Mucosa of descending colon (tissue), 3 donors: ENCODE results near the gene ERV3-1. TPM values are rescaled to one million over a fixed set of nuclear protein-coding genes. Genes with fewer than 3 reads are reported as not detected.

ENCODE experiments used
- ATAC-seq: fragments of 200-7000 bp; cut with Tn5 transposase; one replicate; pipeline ENCODE4 v1.9.1; 2020; ENCODE audit warnings: mild to moderate bottlenecking, moderate library complexity
- DNase-seq, 3 donors: peaks; one replicate each; pipeline ENCODE4 v3.0.0-alpha.2; 2020
- H3K36me3 ChIP-seq: fragments of 200-600 bp; one replicate; pipeline ENCODE4 v1.8.0; 2021; ENCODE audit warnings: low read depth, mild to moderate bottlenecking
- H3K4me1 ChIP-seq: fragments of 200-600 bp; one replicate; pipeline ENCODE4 v1.8.0; 2021; ENCODE audit warnings: low read depth, mild to moderate bottlenecking
- H3K4me3 ChIP-seq: fragments of 200-600 bp; one replicate; pipeline ENCODE4 v1.8.0; 2021; ENCODE audit warnings: mild to moderate bottlenecking
- H3K9me3 ChIP-seq: fragments of 200-600 bp; one replicate; pipeline ENCODE4 v1.8.0; 2021; ENCODE audit warnings: mild to moderate bottlenecking
- intact Hi-C, 2 donors: fragments of 100-400 bp; cut with DNase I in 1 of 2; cut with micrococcal nuclease in 1 of 2; formaldehyde crosslinking; loops; one replicate each; pipeline versions ENCODE4 v1.11.0 to v1.11.1; 2022; cut with DNase I, micrococcal nuclease
- total RNA-seq, 3 donors: library from RNA; stranded (reverse); fragmentation: NEBNext Ultra II Directional in 2 of 3; extraction: Animal tissue kit (Norgen Biotek cat#: 25700) in 2 of 3; gene quantifications; one replicate each; pipeline versions ENCODE4 v1.2.1 to v1.2.4, GENCODE V29; 2021 to 2023
- TF ChIP-seq, protein P1 (sequence below): fragments of 200-600 bp; IDR thresholded peaks from one replicate; pipeline ENCODE4 v1.8.0; 2022; ENCODE audit warnings: antibody characterized with exemption, mild to moderate bottlenecking
- donor health status: DM: no; HTN: no; CAD: no; lungs with moderate emphysema.
- donor health status: DM: no; HTN: no; CAD: no.
- donor health status: DM: no; HTN: yes; CAD: no.

Gene ERV3-1
- total RNA-seq, 3 donors from 2014 or later, result 6.8 to 13.5 (median 9.0) TPM

DNA sequence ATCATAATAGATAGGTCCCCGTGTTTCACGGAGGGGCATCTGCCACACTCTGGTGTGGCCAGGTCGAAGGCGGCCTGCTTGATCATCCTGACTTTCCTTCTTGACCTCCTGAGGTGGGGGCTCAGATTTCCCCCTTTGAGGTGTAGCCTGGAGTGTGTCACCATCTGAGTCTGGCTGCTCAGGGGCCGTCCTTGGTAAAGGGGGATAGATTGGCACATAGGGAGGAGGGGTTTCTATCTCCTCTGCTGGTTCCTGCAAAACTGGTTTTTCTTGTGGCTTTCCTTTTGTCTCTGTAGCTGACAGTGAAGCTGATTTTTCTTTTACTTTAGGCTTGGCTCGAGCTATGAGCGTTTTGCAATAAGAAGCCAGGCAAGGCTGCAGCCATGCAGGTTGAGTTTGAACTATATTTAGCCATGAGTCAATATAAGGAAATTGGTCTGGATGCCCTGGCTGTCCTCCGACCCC lies 8.5 kb downstream of the ERV3-1 start:
- intact Hi-C loops, result no loop called here
- TF ChIP-seq, protein P1, sequence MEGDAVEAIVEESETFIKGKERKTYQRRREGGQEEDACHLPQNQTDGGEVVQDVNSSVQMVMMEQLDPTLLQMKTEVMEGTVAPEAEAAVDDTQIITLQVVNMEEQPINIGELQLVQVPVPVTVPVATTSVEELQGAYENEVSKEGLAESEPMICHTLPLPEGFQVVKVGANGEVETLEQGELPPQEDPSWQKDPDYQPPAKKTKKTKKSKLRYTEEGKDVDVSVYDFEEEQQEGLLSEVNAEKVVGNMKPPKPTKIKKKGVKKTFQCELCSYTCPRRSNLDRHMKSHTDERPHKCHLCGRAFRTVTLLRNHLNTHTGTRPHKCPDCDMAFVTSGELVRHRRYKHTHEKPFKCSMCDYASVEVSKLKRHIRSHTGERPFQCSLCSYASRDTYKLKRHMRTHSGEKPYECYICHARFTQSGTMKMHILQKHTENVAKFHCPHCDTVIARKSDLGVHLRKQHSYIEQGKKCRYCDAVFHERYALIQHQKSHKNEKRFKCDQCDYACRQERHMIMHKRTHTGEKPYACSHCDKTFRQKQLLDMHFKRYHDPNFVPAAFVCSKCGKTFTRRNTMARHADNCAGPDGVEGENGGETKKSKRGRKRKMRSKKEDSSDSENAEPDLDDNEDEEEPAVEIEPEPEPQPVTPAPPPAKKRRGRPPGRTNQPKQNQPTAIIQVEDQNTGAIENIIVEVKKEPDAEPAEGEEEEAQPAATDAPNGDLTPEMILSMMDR, result no peak
- no peaks in the 10 kb centered on the region for H3K4me1 ChIP-seq
- ATAC-seq (no peak), DNase-seq (no peak)
- H3K9me3 ChIP-seq, result peaks cover 63% of the 10 kb centered on the region
- no peak overlapping the region for H3K4me3 ChIP-seq
- no peaks in the 10 kb centered on the region for H3K36me3 ChIP-seq

DNA sequence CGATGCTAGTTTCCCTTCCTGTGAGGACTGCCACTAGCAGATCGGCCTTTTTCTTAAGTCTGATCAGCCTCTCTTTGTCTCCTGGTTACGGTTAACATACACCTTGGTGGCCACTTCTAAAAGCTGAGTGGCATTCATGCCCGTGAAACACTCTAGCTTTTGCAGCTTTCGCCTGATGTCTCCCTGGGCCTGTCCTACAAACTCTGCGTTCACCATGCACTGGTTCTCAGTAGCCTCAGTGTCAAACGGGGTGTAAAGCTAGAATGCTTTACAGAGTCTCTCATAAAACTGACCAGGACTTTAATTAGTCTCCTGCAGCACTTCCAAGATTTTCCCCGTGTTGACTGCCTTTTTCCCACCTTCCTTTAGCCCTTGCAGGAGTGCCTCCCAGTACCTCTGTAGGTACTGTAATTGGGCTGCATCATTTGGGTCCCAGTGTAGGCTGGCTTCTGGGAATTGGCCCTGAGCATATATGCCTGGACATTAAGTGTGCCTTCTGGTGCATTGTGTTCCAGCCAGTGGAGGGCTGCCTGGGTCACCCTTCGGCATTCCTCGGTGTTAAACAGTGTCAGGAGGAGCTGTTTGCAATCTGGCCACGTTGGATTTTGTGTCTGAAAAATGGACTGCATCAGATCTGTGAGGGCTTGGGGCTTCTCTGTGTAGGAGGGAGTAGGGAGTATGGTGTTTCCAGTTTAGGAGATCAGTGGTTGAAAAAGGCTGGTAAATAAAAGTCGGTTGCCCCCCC lies 9.2 kb downstream of the ERV3-1 start:
- intact Hi-C loops, result no loop called here
- ATAC-seq (no peak), DNase-seq (no peak)
- H3K4me3 ChIP-seq, result no peak overlapping the region
- no peaks in the 10 kb centered on the region for H3K36me3 ChIP-seq
- H3K9me3 ChIP-seq, result peaks cover 69% of the 10 kb centered on the region
- TF ChIP-seq, protein P1, result no peak
- H3K4me1 ChIP-seq, result no peaks in the 10 kb centered on the region

DNA sequence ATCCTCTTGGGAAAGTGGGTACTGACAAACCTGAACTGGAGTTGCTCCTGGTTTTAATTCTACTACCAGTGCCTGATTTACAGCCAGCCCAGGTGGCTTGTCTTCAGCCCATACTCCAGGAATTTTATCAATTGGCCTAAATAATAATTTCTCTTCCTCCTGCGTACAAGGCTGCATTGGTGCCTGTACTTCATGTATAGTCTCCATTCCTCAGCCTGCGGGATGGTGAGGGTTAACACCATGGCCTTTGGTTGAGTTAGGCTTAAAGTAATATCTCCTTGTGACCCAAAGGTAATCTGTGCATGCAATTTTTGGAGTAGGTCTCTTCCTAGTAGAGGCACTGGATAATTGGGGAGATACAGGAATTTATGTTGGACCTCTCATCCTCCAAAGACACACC lies 10.2 kb downstream of the ERV3-1 start:
- Histone ChIP-seq H3K4me1 (no peaks in the 10 kb centered on the region), H3K4me3 (no peak overlapping the region), H3K9me3 (peaks cover 77% of the 10 kb centered on the region), H3K36me3 (no peaks in the 10 kb centered on the region)
- TF ChIP-seq, protein P1, result no peak
- DNase-seq, result no peak
- intact Hi-C loops, result no loop called here
- ATAC-seq, result no peak

DNA sequence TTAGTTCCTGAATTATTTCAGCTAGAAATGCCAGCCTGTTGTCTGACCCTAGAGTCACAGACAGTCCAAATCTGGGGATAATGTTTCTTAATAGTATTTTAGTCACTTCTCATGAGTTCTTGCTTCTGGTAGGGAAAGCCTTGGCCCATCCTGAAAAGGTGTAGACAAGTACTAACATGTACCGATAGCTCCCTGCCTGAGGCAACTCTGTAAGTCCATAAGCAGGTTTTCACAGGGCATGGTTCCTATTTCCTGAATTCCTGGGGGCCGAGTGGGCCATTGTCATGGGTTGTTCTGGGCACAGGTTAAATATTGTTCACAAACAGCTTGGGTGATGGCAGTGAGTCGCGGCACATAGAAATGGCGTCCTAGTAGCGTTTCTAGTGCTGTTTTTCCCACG lies 12.6 kb downstream of the ERV3-1 start:
- intact Hi-C loops, result no loop called here
- DNase-seq, result no peak
- TF ChIP-seq, protein P1, result no peak
- no peak overlapping the region for H3K4me3 ChIP-seq
- H3K9me3 ChIP-seq, result peaks cover 82% of the 10 kb centered on the region
- no peaks in the 10 kb centered on the region for H3K4me1 ChIP-seq
- no peak for ATAC-seq
- H3K36me3 ChIP-seq, result no peaks in the 10 kb centered on the region

- intact Hi-C loops, result no loop called here
- H3K36me3 ChIP-seq, result no peaks in the 10 kb centered on the region
- no peak for DNase-seq
- TF ChIP-seq, protein P1, result no peak
- no peak for ATAC-seq
- no peak overlapping the region for H3K4me3 ChIP-seq
- peaks cover 81% of the 10 kb centered on the region for H3K9me3 ChIP-seq
- H3K4me1 ChIP-seq, result no peaks in the 10 kb centered on the region
These were observed 13.5 kb downstream of the ERV3-1 start for GRCh38 chr7:64992971-64993370.
